RWPE2 (cell line): ENCODE data around the gene PTPRN2.

ENCODE experiments used
- ATAC-seq: fragments of 200-7000 bp; cut with Tn5 transposase; 3 replicates; pipeline ENCODE4 v1.9.1; 2021; ENCODE audit warnings: low read depth
- DNase-seq: peaks from one replicate; pipeline ENCODE4 v3.0.0-alpha.2; 2020; ENCODE audit warnings: low spot score
- H3K27ac ChIP-seq: fragments of 450-650 bp; 2 replicates; pipeline ENCODE4 v1.5.1; 2017; ENCODE audit warnings: mild to moderate bottlenecking; ENCODE audit not compliant: poor library complexity, severe bottlenecking
- H3K27me3 ChIP-seq: fragments of 250-450 bp; sonication (Bioruptor Pico); 2 replicates; pipeline ENCODE4 v1.5.1; 2021; ENCODE audit warnings: mild to moderate bottlenecking, moderate library complexity; ENCODE audit not compliant: insufficient read depth, poor library complexity, severe bottlenecking
- H3K36me3 ChIP-seq: fragments of 250-450 bp; sonication (Bioruptor Pico); 2 replicates; pipeline ENCODE4 v1.5.1; 2020; ENCODE audit warnings: low read depth, mild to moderate bottlenecking, moderate library complexity
- H3K4me1 ChIP-seq: fragments of 250-450 bp; sonication (Bioruptor Pico); 2 replicates; pipeline ENCODE4 v1.5.1; 2021; ENCODE audit warnings: mild to moderate bottlenecking, moderate library complexity; ENCODE audit not compliant: insufficient read depth, poor library complexity, severe bottlenecking
- H3K4me3 ChIP-seq: fragments of 250-450 bp; sonication (Bioruptor Pico); 2 replicates; pipeline ENCODE4 v1.5.1; 2021; ENCODE audit warnings: mild to moderate bottlenecking, moderate library complexity; ENCODE audit not compliant: severe bottlenecking
- H3K9me3 ChIP-seq: fragments of 250-450 bp; sonication (Bioruptor Pico); 2 replicates; pipeline ENCODE4 v1.5.1; 2021; ENCODE audit warnings: mild to moderate bottlenecking, moderate library complexity; ENCODE audit not compliant: severe bottlenecking
- TF ChIP-seq, protein P1 (sequence below): fragments of 450-650 bp; IDR thresholded peaks from one replicate; pipeline ENCODE4 v1.5.1; 2017; ENCODE audit warnings: mild to moderate bottlenecking, moderate library complexity; ENCODE audit not compliant: poor library complexity, severe bottlenecking

The PTPRN2 gene

DNA sequence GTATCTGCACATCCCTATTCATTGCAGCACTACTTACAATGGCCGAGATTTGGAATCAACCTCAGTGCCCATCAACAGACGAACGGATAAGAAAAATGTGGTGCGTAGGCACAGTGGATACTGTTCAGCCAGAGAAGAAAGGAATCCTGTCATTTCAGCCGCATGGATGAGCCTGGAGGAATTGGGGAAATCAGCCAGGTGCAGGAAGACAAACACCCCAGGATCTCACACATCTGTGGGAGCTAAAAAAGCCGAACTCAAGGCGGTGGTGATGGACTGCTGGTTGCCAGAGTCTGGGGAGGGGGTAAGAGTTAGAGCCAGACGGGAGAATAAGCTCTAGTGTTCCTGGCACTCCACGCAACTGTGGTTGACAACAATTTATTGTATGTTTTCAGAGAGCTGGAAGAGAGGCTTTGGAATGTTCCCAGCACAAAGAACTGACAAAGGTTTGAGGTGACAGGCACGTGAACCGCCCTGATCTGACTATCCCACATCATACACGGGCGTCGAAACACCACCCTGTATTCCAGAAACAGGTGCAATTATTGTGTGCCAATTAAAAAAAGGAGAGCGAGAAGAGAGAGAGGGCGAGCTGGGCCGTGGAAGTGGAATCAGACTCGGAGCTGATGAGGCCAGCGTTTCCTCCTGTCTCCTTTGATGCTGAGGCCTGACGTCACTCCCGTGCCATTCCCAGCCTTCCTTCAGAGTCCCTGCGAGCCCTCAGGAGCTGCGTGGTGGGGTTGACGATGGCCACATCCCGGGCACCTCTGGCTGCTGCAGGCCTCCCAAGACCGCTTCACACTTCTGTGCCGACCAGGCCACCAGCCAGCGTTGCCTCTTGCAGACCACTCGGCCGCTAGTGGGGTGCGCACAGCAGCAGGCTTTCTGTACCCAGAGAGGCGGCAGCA, 1061.4 kb downstream of the PTPRN2 start:
- TF ChIP-seq, protein P1, sequence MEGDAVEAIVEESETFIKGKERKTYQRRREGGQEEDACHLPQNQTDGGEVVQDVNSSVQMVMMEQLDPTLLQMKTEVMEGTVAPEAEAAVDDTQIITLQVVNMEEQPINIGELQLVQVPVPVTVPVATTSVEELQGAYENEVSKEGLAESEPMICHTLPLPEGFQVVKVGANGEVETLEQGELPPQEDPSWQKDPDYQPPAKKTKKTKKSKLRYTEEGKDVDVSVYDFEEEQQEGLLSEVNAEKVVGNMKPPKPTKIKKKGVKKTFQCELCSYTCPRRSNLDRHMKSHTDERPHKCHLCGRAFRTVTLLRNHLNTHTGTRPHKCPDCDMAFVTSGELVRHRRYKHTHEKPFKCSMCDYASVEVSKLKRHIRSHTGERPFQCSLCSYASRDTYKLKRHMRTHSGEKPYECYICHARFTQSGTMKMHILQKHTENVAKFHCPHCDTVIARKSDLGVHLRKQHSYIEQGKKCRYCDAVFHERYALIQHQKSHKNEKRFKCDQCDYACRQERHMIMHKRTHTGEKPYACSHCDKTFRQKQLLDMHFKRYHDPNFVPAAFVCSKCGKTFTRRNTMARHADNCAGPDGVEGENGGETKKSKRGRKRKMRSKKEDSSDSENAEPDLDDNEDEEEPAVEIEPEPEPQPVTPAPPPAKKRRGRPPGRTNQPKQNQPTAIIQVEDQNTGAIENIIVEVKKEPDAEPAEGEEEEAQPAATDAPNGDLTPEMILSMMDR, result no peak
- H3K9me3 ChIP-seq, result no peaks in the 10 kb centered on the region
- peak; percentile 45 for DNase-seq

DNA sequence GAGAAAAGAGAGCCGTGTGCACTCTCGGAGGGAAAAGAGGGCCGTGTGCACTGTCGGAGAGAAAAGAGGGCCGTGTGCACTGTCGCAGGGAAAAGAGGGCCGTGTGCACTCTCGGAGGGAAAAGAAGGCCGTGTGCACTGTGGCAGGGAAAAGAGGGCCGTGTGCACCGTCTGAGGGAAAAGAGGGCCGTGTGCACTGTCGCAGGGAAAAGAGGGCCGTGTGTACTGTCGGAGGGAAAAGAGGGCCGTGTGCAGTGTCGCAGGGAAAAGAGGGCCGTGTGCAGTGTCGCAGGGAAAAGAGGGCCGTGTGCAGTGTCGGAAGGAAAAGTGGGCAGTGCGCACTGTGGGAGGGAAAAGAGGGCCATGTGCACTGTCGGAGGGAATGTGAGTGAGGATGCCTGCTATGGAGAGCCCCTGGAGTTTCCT, 1062.1 kb downstream of the PTPRN2 start:
- no peaks in the 10 kb centered on the region for H3K9me3 ChIP-seq
- no peak overlapping the region for H3K4me3 ChIP-seq
- H3K36me3 ChIP-seq, result no peaks in the 10 kb centered on the region
- no peak for ATAC-seq
- H3K27me3 ChIP-seq, result peaks cover 3% of the 10 kb centered on the region
- H3K27ac ChIP-seq, result no peak overlapping the region
- no peak for DNase-seq
- TF ChIP-seq, protein P1, result no peak
- H3K4me1 ChIP-seq, result no peaks in the 10 kb centered on the region

More for the DNA sequence above, 1061.4 kb downstream of the PTPRN2 start:
- Histone ChIP-seq H3K4me3 (no peak overlapping the region), H3K27me3 (peaks cover 3% of the 10 kb centered on the region), H3K36me3 (no peaks in the 10 kb centered on the region), H3K27ac (no peak overlapping the region), H3K4me1 (no peaks in the 10 kb centered on the region)
- no peak for ATAC-seq

- H3K4me1 ChIP-seq, result no peaks in the 10 kb centered on the region
- no peak overlapping the region for H3K4me3 ChIP-seq
- TF ChIP-seq, protein P1, result no peak
- DNase-seq (no peak), ATAC-seq (no peak)
- no peak overlapping the region for H3K27ac ChIP-seq
- H3K27me3 ChIP-seq, result peaks cover 3% of the 10 kb centered on the region
- H3K36me3 ChIP-seq, result no peaks in the 10 kb centered on the region
- H3K9me3 ChIP-seq, result no peaks in the 10 kb centered on the region
Observed at GRCh38 chr7:157524731-157525130, 1062.9 kb downstream of the PTPRN2 start.

GRCh38 chr7:157523766-157524421, 1063.7 kb downstream of the PTPRN2 start:
- TF ChIP-seq, protein P1, result no peak
- Histone ChIP-seq H3K27ac (no peak overlapping the region), H3K9me3 (no peaks in the 10 kb centered on the region), H3K36me3 (no peaks in the 10 kb centered on the region), H3K4me1 (no peaks in the 10 kb centered on the region), H3K4me3 (no peak overlapping the region), H3K27me3 (peaks cover 3% of the 10 kb centered on the region)
- ATAC-seq, result no peak
- DNase-seq, result peak; percentile 51

DNA sequence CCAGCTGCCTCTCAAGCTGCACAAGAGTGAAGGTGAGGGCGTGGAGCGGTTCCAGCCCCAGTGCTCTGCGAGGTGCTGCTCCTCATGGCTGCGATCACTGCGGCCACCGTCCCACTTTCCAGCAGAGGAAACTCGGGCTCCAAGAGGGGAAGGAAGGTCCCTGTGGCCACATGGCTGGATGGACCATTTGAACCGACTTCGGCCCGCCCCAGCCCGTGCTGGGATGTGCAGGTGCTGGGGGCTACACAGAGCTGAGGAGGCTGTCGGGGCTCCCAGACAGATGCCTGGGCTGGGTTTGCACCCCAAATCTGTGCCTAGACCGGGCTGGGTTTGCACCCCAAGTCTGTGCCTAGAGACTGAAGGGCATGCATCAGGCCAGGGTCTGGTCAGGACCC, 1064.3 kb downstream of the PTPRN2 start:
- Histone ChIP-seq H3K4me1 (no peaks in the 10 kb centered on the region), H3K4me3 (no peak overlapping the region), H3K27me3 (peaks cover 3% of the 10 kb centered on the region), H3K36me3 (no peaks in the 10 kb centered on the region), H3K27ac (no peak overlapping the region), H3K9me3 (no peaks in the 10 kb centered on the region)
- peak; percentile 33 for DNase-seq
- no peak for ATAC-seq
- TF ChIP-seq, protein P1, result no peak
